Panc1 (cell line): ENCODE data around the gene ZFAND2A.

Experiments used
- TF ChIP-seq, protein P1 (sequence below): fragments of 450-650 bp; IDR thresholded peaks from 2 replicates; pipeline ENCODE4 v1.5.1; 2017; ENCODE audit warnings: mild to moderate bottlenecking
- TF ChIP-seq, protein P2 (sequence below), 2 experiments: IDR thresholded peaks; 2 replicates each; pipeline ENCODE4 v1.6.1; 2011 to 2012; ENCODE audit warnings: low read depth in 2 of 2, control low read depth in 1 of 2, low read length in 1 of 2, mild to moderate bottlenecking in 1 of 2, moderate library complexity in 1 of 2; ENCODE audit not compliant: insufficient read depth in 1 of 2

DNA sequence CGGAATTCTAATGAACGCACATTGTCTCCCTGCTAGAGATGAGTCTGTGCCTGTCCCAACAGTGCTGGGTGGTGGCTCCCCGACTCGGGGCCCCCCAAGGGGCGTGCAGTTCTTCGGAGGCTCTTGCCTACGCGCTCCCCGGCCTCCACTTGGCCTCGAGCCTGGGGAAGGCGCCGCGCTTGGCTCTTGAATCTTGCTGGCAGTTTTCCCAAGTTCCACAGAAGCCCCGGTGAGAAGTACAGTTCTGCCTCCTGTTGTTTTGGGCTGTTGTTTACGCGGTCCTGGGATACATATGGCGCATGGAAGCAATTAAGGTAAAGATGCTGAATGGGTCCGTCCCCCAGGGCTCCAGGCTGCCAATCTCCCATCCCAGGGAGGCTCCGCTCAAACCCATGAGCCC, 40.0 kb upstream of the ZFAND2A start:
- TF ChIP-seq, protein P1, sequence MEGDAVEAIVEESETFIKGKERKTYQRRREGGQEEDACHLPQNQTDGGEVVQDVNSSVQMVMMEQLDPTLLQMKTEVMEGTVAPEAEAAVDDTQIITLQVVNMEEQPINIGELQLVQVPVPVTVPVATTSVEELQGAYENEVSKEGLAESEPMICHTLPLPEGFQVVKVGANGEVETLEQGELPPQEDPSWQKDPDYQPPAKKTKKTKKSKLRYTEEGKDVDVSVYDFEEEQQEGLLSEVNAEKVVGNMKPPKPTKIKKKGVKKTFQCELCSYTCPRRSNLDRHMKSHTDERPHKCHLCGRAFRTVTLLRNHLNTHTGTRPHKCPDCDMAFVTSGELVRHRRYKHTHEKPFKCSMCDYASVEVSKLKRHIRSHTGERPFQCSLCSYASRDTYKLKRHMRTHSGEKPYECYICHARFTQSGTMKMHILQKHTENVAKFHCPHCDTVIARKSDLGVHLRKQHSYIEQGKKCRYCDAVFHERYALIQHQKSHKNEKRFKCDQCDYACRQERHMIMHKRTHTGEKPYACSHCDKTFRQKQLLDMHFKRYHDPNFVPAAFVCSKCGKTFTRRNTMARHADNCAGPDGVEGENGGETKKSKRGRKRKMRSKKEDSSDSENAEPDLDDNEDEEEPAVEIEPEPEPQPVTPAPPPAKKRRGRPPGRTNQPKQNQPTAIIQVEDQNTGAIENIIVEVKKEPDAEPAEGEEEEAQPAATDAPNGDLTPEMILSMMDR: no peak
- TF ChIP-seq, protein P2, sequence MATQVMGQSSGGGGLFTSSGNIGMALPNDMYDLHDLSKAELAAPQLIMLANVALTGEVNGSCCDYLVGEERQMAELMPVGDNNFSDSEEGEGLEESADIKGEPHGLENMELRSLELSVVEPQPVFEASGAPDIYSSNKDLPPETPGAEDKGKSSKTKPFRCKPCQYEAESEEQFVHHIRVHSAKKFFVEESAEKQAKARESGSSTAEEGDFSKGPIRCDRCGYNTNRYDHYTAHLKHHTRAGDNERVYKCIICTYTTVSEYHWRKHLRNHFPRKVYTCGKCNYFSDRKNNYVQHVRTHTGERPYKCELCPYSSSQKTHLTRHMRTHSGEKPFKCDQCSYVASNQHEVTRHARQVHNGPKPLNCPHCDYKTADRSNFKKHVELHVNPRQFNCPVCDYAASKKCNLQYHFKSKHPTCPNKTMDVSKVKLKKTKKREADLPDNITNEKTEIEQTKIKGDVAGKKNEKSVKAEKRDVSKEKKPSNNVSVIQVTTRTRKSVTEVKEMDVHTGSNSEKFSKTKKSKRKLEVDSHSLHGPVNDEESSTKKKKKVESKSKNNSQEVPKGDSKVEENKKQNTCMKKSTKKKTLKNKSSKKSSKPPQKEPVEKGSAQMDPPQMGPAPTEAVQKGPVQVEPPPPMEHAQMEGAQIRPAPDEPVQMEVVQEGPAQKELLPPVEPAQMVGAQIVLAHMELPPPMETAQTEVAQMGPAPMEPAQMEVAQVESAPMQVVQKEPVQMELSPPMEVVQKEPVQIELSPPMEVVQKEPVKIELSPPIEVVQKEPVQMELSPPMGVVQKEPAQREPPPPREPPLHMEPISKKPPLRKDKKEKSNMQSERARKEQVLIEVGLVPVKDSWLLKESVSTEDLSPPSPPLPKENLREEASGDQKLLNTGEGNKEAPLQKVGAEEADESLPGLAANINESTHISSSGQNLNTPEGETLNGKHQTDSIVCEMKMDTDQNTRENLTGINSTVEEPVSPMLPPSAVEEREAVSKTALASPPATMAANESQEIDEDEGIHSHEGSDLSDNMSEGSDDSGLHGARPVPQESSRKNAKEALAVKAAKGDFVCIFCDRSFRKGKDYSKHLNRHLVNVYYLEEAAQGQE (IDR thresholded peaks at IDR 0.05; ENCODE audit: insufficient read depth in 1 of 2, low read depth in 2 of 2, low read length in 1 of 2): no peak
